Esophagus squamous epithelium (tissue), 5 donors: ENCODE measurements around the gene CALM3. TPM values are rescaled to one million over a fixed set of nuclear protein-coding genes. Genes with fewer than 3 reads are reported as not detected.
"Not testable (repeated sequence)": the region's sequence is repeated elsewhere in the genome, so short reads cannot be mapped to it uniquely, and the experiment has no call there.

ENCODE experiments used
- DNase-seq: peaks from one replicate; lab custom pipeline; 2025; lab: John Stamatoyannopoulos, UW
- H3K27ac ChIP-seq, 4 donors: fragments of 200-600 bp; sonication (generic); one replicate each; pipeline ENCODE4 v1.5.1; 2016 to 2019; ENCODE audit warnings: mild to moderate bottlenecking in 1 of 4
- H3K27me3 ChIP-seq, 4 donors: fragments of 200-600 bp; sonication (generic); 1 replicate in 3 of 4; 2 replicates in 1 of 4; pipeline versions ENCODE4 v1.5.1 to v1.6.0; 2017 to 2021; ENCODE audit warnings: antibody characterized with exemption in 1 of 4
- H3K36me3 ChIP-seq, 3 donors: fragments of 200-600 bp; sonication (generic); one replicate each; pipeline ENCODE4 v1.5.1; 2016 to 2019
- H3K4me1 ChIP-seq, 3 donors: fragments of 200-600 bp; sonication (generic); one replicate each; pipeline ENCODE4 v1.5.1; 2017 to 2019
- H3K4me3 ChIP-seq, 4 donors: fragments of 200-600 bp; sonication (generic); 1 replicate in 3 of 4; 2 replicates in 1 of 4; pipeline ENCODE4 v1.5.1; 2016 to 2019; ENCODE audit warnings: mild to moderate bottlenecking in 2 of 4, moderate library complexity in 1 of 4
- H3K9me3 ChIP-seq, 3 donors: fragments of 200-600 bp; sonication (generic); one replicate each; pipeline ENCODE4 v1.5.1; 2016 to 2019
- CTCF ChIP-seq, 6 experiments: fragments of 450-650 bp in 4 of 6; fragments of 200-600 bp in 2 of 6; sonication (generic) in 2 of 6; IDR thresholded peaks; one replicate each; pipeline ENCODE4 v1.5.1; 2016 to 2019; ENCODE audit warnings: antibody characterized with exemption in 6 of 6, mild to moderate bottlenecking in 4 of 6, moderate library complexity in 4 of 6
- POLR2A ChIP-seq, 4 donors: fragments of 450-650 bp; IDR thresholded peaks; one replicate each; pipeline ENCODE4 v1.6.1; 2017; ENCODE audit warnings: antibody characterized with exemption in 4 of 4, mild to moderate bottlenecking in 4 of 4, moderate library complexity in 3 of 4
- WGBS, 2 donors: methylation state at CpG; one replicate each; pipeline ENCODE4 v1.1.5; 2018; 5-methylcytosine and 5-hydroxymethylcytosine counted together
- intact Hi-C: fragments of 100-400 bp; cut with DNase I; formaldehyde crosslinking; loops from one replicate; pipeline ENCODE4 v1.15.0; 2022
- total RNA-seq, 4 donors: library from RNA; depleted of rRNA; stranded (reverse); fragments of >200 nt; gene quantifications; one replicate each; pipeline ENCODE4 v1.1.0, GENCODE V29; 2016
- donor health status: DM: yes; HTN: yes; CAD: no.

The CALM3 gene
- total RNA-seq, 4 donors from 2014 or later, result 61.9 to 147 (median 84.6) TPM

- Histone ChIP-seq H3K36me3 (no peaks in the 10 kb centered on the region), H3K27me3 (no peaks in the 10 kb centered on the region), H3K27ac (no peak overlapping the region), H3K4me3 (no peak overlapping the region), H3K4me1 (no peaks in the 10 kb centered on the region), H3K9me3 (no peaks in the 10 kb centered on the region)
- 91 to 92% methylated on average over 6 to 7 of the region's 9 CpGs for WGBS, 2 donors
- TF ChIP-seq CTCF (IDR thresholded peaks at IDR 0.05), result no peak
- TF ChIP-seq POLR2A (IDR thresholded peaks at IDR 0.05), result no peak
- no peak for DNase-seq
- intact Hi-C loops, result no loop called here
Observed at GRCh38 chr19:46559203-46559602, 41.9 kb upstream of the CALM3 start.

GRCh38 chr19:46559675-46560074, 41.5 kb upstream of the CALM3 start:
- H3K9me3 ChIP-seq, H3K36me3 ChIP-seq, H3K4me1 ChIP-seq, intact Hi-C loops, H3K27ac ChIP-seq, H3K27me3 ChIP-seq, DNase-seq, H3K4me3 ChIP-seq: not testable (repeated sequence)
- WGBS, 2 donors, result 82% methylated on average over 7 to 8 of the region's 8 CpGs

- no peak for DNase-seq
- intact Hi-C loops, result no loop called here
Observed at GRCh38 chr19:46564701-46565100, 36.4 kb upstream of the CALM3 start.

GRCh38 chr19:46571495-46571894, 29.6 kb upstream of the CALM3 start:
- 59 to 69% methylated on average over 5 of the region's 5 CpGs for WGBS, 2 donors
- no peak overlapping the region for H3K27ac ChIP-seq
- no peaks in the 10 kb centered on the region for H3K9me3 ChIP-seq
- H3K36me3 ChIP-seq, result no peaks in the 10 kb centered on the region
- TF ChIP-seq POLR2A (IDR thresholded peaks at IDR 0.05), result no peak
- TF ChIP-seq CTCF (IDR thresholded peaks at IDR 0.05), result no peak
- H3K27me3 ChIP-seq, result no peaks in the 10 kb centered on the region
- DNase-seq, result no peak
- H3K4me3 ChIP-seq, result no peak overlapping the region
- intact Hi-C loops, result no loop called here
- H3K4me1 ChIP-seq, result no peaks in the 10 kb centered on the region

More at GRCh38 chr19:46564701-46565100, 36.4 kb upstream of the CALM3 start:
- no peak overlapping the region for H3K4me3 ChIP-seq
- no peaks in the 10 kb centered on the region for H3K36me3 ChIP-seq
- H3K9me3 ChIP-seq, result no peaks in the 10 kb centered on the region
- no peaks in the 10 kb centered on the region for H3K4me1 ChIP-seq
- no peaks in the 10 kb centered on the region for H3K27me3 ChIP-seq
- TF ChIP-seq POLR2A (IDR thresholded peaks at IDR 0.05), result no peak
- TF ChIP-seq CTCF (IDR thresholded peaks at IDR 0.05), result no peak
- no peak overlapping the region for H3K27ac ChIP-seq

- WGBS, 2 donors, result 69 to 74% methylated on average over 5 to 7 of the region's 8 CpGs
- H3K9me3 ChIP-seq, result no peaks in the 10 kb centered on the region
- TF ChIP-seq CTCF (IDR thresholded peaks at IDR 0.05), result no peak
- no peak for TF ChIP-seq POLR2A (IDR thresholded peaks at IDR 0.05)
- intact Hi-C loops, result no loop called here
- no peaks in the 10 kb centered on the region for H3K27me3 ChIP-seq
- no peak for DNase-seq
- no peaks in the 10 kb centered on the region for H3K4me1 ChIP-seq
- no peak overlapping the region for H3K4me3 ChIP-seq
- no peaks in the 10 kb centered on the region for H3K36me3 ChIP-seq
- no peak overlapping the region for H3K27ac ChIP-seq
Observed at GRCh38 chr19:46573679-46574498, 27.2 kb upstream of the CALM3 start.
